Measurements from ENCODE around the gene SPIN2A.
"Not testable (repeated sequence)": the region's sequence is repeated elsewhere in the genome, so short reads cannot be mapped to it uniquely, and the experiment has no call there.

Gene SPIN2A

DNA sequence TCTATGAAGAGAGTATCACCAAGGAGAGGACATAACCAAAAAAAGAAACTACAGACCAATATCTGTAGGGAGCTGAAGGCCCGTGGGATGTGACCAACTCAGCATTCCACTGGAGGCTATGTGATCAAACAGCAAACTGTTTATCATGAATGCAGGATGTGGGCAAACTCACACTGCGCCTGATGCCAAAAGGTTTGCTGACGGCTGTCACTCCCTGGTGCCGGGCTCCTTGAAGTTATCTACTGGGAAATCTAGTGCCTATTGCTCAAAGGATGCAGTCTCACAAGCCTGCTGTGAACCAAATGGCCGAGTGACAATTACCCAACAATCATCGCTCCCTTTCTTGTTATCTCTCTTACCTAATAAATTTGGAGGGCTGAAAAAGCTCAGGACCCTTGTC is 34.3 kb downstream of the SPIN2A start:
- DNase-seq (ENCODE audit: low read depth in 2 of 2), result not testable (repeated sequence)

All from stimulated activated CD8-positive, alpha-beta memory T cell treated with anti-CD3 and anti-CD28 coated beads, Interleukin-15, amount 100 ng/mL, for 48 hours (primary cell).